OCI-LY7 (cell line): ENCODE results near the gene PRKAG2. TPM values are rescaled to one million over a fixed set of nuclear protein-coding genes. Genes with fewer than 3 reads are reported as not detected.

Experiments used
- BruUV-seq: library from RNA; stranded (reverse); fragments of 400-500 nt; replicated peaks from 2 replicates; lab custom pipeline; 2021; lab: Mats Ljungman, UMichigan
- CTCF ChIA-PET: fragments of 300-600 bp; sonication (Branson Sonifier 250); formaldehyde crosslinking; loops from one replicate; lab custom pipeline; 2022; ENCODE audit warnings: antibody characterized with exemption; ENCODE audit not compliant: unreplicated experiment; lab: Charles Lee
- POLR2A ChIA-PET: fragments of 300-600 bp; sonication (Branson Sonifier 250); formaldehyde crosslinking; loops from one replicate; lab custom pipeline; 2022; ENCODE audit warnings: antibody characterized with exemption; lab: Charles Lee
- DNase-seq: peaks from one replicate; pipeline ENCODE4 v3.0.0-alpha.2; 2015; ENCODE audit warnings: low spot score
- H2AFZ ChIP-seq: fragments of 200-600 bp; sonication (generic), shearing (Covaris generic); 2 replicates; pipeline ENCODE4 v1.6.1; 2014; ENCODE audit warnings: mild to moderate bottlenecking, antibody characterized with exemption, low read length, moderate library complexity
- H3K27ac ChIP-seq: fragments of 200-600 bp; sonication (generic); 2 replicates; pipeline ENCODE4 v1.5.1; 2014; ENCODE audit warnings: mixed run types, low read depth, mild to moderate bottlenecking, moderate library complexity, low read length, inconsistent platforms; ENCODE audit not compliant: poor library complexity, severe bottlenecking
- H3K36me3 ChIP-seq: fragments of 200-600 bp; sonication (generic); 2 replicates; pipeline ENCODE4 v1.6.1; 2014; ENCODE audit warnings: mild to moderate bottlenecking, antibody characterized with exemption, low read length, moderate library complexity, mixed read lengths; ENCODE audit not compliant: insufficient read depth
- H3K4me1 ChIP-seq: fragments of 200-600 bp; sonication (generic); 2 replicates; pipeline ENCODE4 v1.5.1; 2014; ENCODE audit warnings: mild to moderate bottlenecking, low read length; ENCODE audit not compliant: insufficient read depth, poor library complexity, severe bottlenecking
- H3K4me2 ChIP-seq: fragments of 200-600 bp; sonication (generic); 2 replicates; pipeline ENCODE4 v1.6.1; 2014; ENCODE audit warnings: mild to moderate bottlenecking, low read length
- H3K4me3 ChIP-seq: fragments of 200-600 bp; sonication (generic); 2 replicates; pipeline ENCODE4 v1.5.1; 2014; ENCODE audit warnings: mild to moderate bottlenecking, low read depth, low read length; ENCODE audit not compliant: poor library complexity, severe bottlenecking
- H3K79me2 ChIP-seq: fragments of 200-600 bp; sonication (generic); 2 replicates; pipeline ENCODE4 v1.6.1; 2016; ENCODE audit warnings: low read depth, mild to moderate bottlenecking, low read length, moderate library complexity, mixed read lengths; ENCODE audit not compliant: insufficient read depth
- H3K9me2 ChIP-seq: fragments of 200-600 bp; sonication (generic); 2 replicates; pipeline ENCODE4 v1.6.1; 2016; ENCODE audit warnings: mild to moderate bottlenecking, low read length, mixed read lengths; ENCODE audit not compliant: insufficient read depth
- H3K9me3 ChIP-seq: fragments of 200-600 bp; sonication (generic); 2 replicates; pipeline ENCODE4 v1.6.1; 2014; ENCODE audit warnings: mild to moderate bottlenecking, mixed run types, low read length, mixed read lengths
- H4K20me1 ChIP-seq: fragments of 200-600 bp; sonication (generic); 2 replicates; pipeline ENCODE4 v1.6.1; 2014; ENCODE audit warnings: mild to moderate bottlenecking, antibody characterized with exemption, low read length, moderate library complexity, mixed read lengths; ENCODE audit not compliant: insufficient read depth
- EZH2phosphoT487 ChIP-seq: fragments of 200-600 bp; sonication (generic); IDR thresholded peaks from 2 replicates; pipeline ENCODE4 v1.6.1; 2018; ENCODE audit warnings: low read depth, borderline replicate concordance, mild to moderate bottlenecking, mixed run types, antibody characterized with exemption, low read length, moderate library complexity, mixed read lengths
- intact Hi-C: fragments of 100-400 bp; cut with micrococcal nuclease; formaldehyde crosslinking; loops from one replicate; pipeline ENCODE4 v1.10.0; 2022; ENCODE audit not compliant: unreplicated experiment
- total RNA-seq, 2 experiments: library from RNA; depleted of rRNA in 1 of 2; stranded (reverse); fragments of >200 nt in 1 of 2; shearing (Covaris generic) in 1 of 2; gene quantifications; 2 replicates each; pipeline ENCODE4 v1.2.3, GENCODE V29; 2014 to 2022
- TF ChIP-seq, protein P1 (sequence below): fragments of 200-600 bp; sonication (generic); conservative IDR thresholded peaks from 2 replicates; pipeline ENCODE4 v1.5.1; 2014; ENCODE audit warnings: mild to moderate bottlenecking, antibody characterized with exemption, low read length, moderate library complexity, mixed read lengths

The PRKAG2 gene
- total RNA-seq, 2 experiments from 2014 or later = 1.2 to 5.1 TPM

DNA sequence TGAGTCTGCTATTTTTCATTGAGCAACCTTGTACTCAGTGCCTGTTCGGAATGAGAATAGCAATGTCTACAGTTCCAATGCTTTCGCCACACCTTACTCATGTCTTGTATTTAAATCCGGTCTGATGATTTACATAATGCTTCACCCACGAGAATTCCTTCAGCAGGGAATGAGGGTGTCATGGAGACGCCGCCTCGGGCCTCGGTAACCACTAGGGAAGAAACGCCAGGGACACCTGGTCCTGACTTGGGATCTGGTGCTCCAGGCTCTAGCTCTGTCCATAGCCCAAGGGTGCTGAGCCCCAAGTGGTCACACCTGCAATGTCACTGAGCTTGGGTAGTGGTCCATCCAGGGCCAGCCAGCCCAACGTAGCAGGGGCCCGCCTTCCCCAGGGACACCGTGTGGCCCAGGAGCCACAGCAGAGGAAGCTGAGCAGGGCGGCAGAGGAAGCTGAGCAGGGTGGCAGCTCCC is 37.4 kb downstream of the PRKAG2 start:
- no peak overlapping the region for H3K27ac ChIP-seq
- H3K79me2 ChIP-seq = no peaks in the 10 kb centered on the region
- peak overlapping the region; percentile 59 for H3K4me2 ChIP-seq
- H3K4me1 ChIP-seq = peaks cover 11% of the 10 kb centered on the region
- POLR2A ChIA-PET = interaction anchor here (0.7 to 0.8 kb wide), 2 partner anchors 30 to 247 kb away, joined by 3 to 7 read pairs; no protein-coding TSS in a partner anchor
- intact Hi-C loops = no loop called here
- peak overlapping the region; percentile 89; the same call in 1 of the 2 replicates for H2AFZ ChIP-seq
- TF ChIP-seq EZH2phosphoT487 = no peak
- TF ChIP-seq, protein P1, sequence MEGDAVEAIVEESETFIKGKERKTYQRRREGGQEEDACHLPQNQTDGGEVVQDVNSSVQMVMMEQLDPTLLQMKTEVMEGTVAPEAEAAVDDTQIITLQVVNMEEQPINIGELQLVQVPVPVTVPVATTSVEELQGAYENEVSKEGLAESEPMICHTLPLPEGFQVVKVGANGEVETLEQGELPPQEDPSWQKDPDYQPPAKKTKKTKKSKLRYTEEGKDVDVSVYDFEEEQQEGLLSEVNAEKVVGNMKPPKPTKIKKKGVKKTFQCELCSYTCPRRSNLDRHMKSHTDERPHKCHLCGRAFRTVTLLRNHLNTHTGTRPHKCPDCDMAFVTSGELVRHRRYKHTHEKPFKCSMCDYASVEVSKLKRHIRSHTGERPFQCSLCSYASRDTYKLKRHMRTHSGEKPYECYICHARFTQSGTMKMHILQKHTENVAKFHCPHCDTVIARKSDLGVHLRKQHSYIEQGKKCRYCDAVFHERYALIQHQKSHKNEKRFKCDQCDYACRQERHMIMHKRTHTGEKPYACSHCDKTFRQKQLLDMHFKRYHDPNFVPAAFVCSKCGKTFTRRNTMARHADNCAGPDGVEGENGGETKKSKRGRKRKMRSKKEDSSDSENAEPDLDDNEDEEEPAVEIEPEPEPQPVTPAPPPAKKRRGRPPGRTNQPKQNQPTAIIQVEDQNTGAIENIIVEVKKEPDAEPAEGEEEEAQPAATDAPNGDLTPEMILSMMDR = no peak
- no peaks in the 10 kb centered on the region for H3K9me3 ChIP-seq
- no peaks in the 10 kb centered on the region for H4K20me1 ChIP-seq
- CTCF ChIA-PET = no interaction called here
- H3K9me2 ChIP-seq = no peaks in the 10 kb centered on the region
- H3K36me3 ChIP-seq = no peaks in the 10 kb centered on the region
- DNase-seq = no peak
- H3K4me3 ChIP-seq = no peak overlapping the region
- no TSS peak for BruUV-seq

- Histone ChIP-seq H3K27ac (no peak overlapping the region), H3K4me2 (peak overlapping the region; percentile 59), H4K20me1 (no peaks in the 10 kb centered on the region), H3K4me3 (no peak overlapping the region), H3K36me3 (no peaks in the 10 kb centered on the region), H3K9me2 (no peaks in the 10 kb centered on the region), H3K4me1 (peaks cover 11% of the 10 kb centered on the region), H3K79me2 (no peaks in the 10 kb centered on the region), H2AFZ (peak overlapping the region; percentile 89; the same call in 1 of the 2 replicates), H3K9me3 (no peaks in the 10 kb centered on the region)
- TF ChIP-seq EZH2phosphoT487 = no peak
- TF ChIP-seq, protein P1 = no peak
- intact Hi-C loops = no loop called here
- ChIA-PET CTCF (no interaction called here), POLR2A (interaction anchor here (0.6 to 0.8 kb wide), 2 partner anchors 98 to 246 kb away, joined by 3 to 7 read pairs; no protein-coding TSS in a partner anchor)
- BruUV-seq = no TSS peak
- DNase-seq = peak; percentile 42
These were observed 38.0 kb downstream of the PRKAG2 start for GRCh38 chr7:151838861-151839381.

- Histone ChIP-seq H4K20me1 (no peaks in the 10 kb centered on the region), H3K36me3 (no peaks in the 10 kb centered on the region), H3K9me2 (no peaks in the 10 kb centered on the region), H3K27ac (no peak overlapping the region), H3K4me3 (no peak overlapping the region), H3K79me2 (no peaks in the 10 kb centered on the region), H3K4me2 (no peak overlapping the region), H3K4me1 (peaks cover 11% of the 10 kb centered on the region), H2AFZ (no peak overlapping the region), H3K9me3 (no peaks in the 10 kb centered on the region)
- BruUV-seq = no TSS peak
- DNase-seq = no peak
- ChIA-PET CTCF (no interaction called here), POLR2A (interaction anchor here (0.6 kb wide), 1 partner anchor 886 kb away, joined by 3 read pairs; no protein-coding TSS in a partner anchor)
- intact Hi-C loops = no loop called here
- no peak for TF ChIP-seq EZH2phosphoT487
- TF ChIP-seq, protein P1 = no peak
These were observed 38.8 kb downstream of the PRKAG2 start for GRCh38 chr7:151838072-151838471.
